Endothelial cell of umbilical vein (primary cell): ENCODE measurements around the gene KIAA0232.

Source experiments
- FOS ChIP-seq: IDR thresholded peaks from 2 replicates; pipeline ENCODE4 v1.6.1; 2011; ENCODE audit warnings: mild to moderate bottlenecking, low read length, moderate library complexity, borderline replicate concordance; ENCODE audit not compliant: insufficient read depth
- GATA2 ChIP-seq: IDR thresholded peaks from 2 replicates; pipeline ENCODE4 v1.7.0; 2011; ENCODE audit warnings: low read depth, mild to moderate bottlenecking, moderate library complexity, mixed read lengths, low read length; ENCODE audit not compliant: insufficient read length, insufficient read depth
- MYC ChIP-seq: IDR thresholded peaks from one replicate; pipeline ENCODE4 v1.6.1; 2011; ENCODE audit warnings: mild to moderate bottlenecking, low read depth, low read length
- POLR2A ChIP-seq: IDR thresholded peaks from 2 replicates; pipeline ENCODE4 v1.6.1; 2012; ENCODE audit warnings: low read depth, mild to moderate bottlenecking, control low read depth, low read length
- POLR2AphosphoS5 ChIP-seq: IDR thresholded peaks from 2 replicates; pipeline ENCODE4 v1.6.1; 2012; ENCODE audit warnings: low read depth, mild to moderate bottlenecking, control low read depth, low read length, moderate library complexity; ENCODE audit not compliant: insufficient read depth
- TF ChIP-seq, protein P1 (sequence below), 2 donors: IDR thresholded peaks; 1 replicate in 1 of 2; 2 replicates in 1 of 2; pipeline ENCODE4 v1.5.1; 2011; ENCODE audit warnings: low read length in 2 of 2, mild to moderate bottlenecking in 2 of 2, moderate library complexity in 2 of 2, control low read depth in 1 of 2, inconsistent platforms in 1 of 2, low read depth in 1 of 2; ENCODE audit not compliant: insufficient read depth in 1 of 2; ENCODE audit errors: extremely low read depth in 1 of 2

DNA sequence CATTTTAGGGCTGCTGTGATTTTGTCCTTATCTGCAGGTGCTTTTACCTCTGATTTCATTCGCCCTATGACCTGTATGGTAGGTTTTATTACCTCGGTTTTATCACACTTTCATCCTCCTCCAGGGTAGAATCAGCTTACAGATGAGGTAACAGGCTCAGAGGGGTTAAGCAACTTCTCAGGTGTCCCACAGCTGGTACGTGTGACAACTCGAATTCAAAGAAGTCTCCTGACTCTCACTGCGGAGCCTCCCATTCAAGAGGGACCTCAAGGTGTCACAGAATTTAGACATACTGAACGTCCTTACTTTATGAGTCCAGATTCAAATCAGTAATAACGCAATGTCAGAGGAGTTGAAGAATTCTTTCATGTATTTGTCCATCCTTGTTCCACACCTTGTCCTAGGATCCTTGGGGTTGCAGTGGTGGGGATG lies 12.5 kb upstream of the KIAA0232 start:
- TF ChIP-seq MYC (no peak), POLR2A (no peak), POLR2AphosphoS5 (no peak), GATA2 (no peak), FOS (no peak)
- TF ChIP-seq, protein P1, sequence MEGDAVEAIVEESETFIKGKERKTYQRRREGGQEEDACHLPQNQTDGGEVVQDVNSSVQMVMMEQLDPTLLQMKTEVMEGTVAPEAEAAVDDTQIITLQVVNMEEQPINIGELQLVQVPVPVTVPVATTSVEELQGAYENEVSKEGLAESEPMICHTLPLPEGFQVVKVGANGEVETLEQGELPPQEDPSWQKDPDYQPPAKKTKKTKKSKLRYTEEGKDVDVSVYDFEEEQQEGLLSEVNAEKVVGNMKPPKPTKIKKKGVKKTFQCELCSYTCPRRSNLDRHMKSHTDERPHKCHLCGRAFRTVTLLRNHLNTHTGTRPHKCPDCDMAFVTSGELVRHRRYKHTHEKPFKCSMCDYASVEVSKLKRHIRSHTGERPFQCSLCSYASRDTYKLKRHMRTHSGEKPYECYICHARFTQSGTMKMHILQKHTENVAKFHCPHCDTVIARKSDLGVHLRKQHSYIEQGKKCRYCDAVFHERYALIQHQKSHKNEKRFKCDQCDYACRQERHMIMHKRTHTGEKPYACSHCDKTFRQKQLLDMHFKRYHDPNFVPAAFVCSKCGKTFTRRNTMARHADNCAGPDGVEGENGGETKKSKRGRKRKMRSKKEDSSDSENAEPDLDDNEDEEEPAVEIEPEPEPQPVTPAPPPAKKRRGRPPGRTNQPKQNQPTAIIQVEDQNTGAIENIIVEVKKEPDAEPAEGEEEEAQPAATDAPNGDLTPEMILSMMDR (IDR thresholded peaks at IDR 0.05; ENCODE audit: extremely low read depth in 1 of 2, insufficient read depth in 1 of 2, low read depth in 1 of 2, low read length in 2 of 2) = no peak
